Measurements from ENCODE around the gene SOX6. TPM values are rescaled to one million over a fixed set of nuclear protein-coding genes. Genes with fewer than 3 reads are reported as not detected.

Gene SOX6
- polyA plus RNA-seq (2011; rRNA removed) (6.0 and 6.3 TPM in 2 replicates), polyA minus RNA-seq (2011; rRNA and poly(A)+ RNA removed) (21.4 and 32.3 TPM in 2 replicates)

- Histone ChIP-seq H3K27ac (ENCODE audit: low read depth, low read length) (no peak within 1 kb of the TSS), H3K4me3 (ENCODE audit: low read depth, low read length) (no peak within 1 kb of the TSS), H3K27me3 (ENCODE audit: control insufficient read depth, insufficient read depth, low read length) (no peaks in the 10 kb centered on the region), H3K9me3 (ENCODE audit: control insufficient read depth, insufficient read depth, low read length) (no peaks in the 10 kb centered on the region)
- DNase-seq (ENCODE audit: low read depth, low spot score) = no peak
- CTCF ChIA-PET = no interaction called here
- POLR2A ChIA-PET = interaction anchor here (0.7 kb wide), 2 partner anchors 27 to 257 kb away, joined by 3 to 4 read pairs; no protein-coding TSS in a partner anchor
- TF ChIP-seq CTCF (IDR thresholded peaks at IDR 0.05; ENCODE audit: low read depth, low read length) = no peak
Measured at GRCh38 chr11:16356057-16356760, at the start of gene SOX6. TSS of gene SOX6 (minus strand) at chr11:16356546. CDS start at chr11:16341248, 15,298 bp downstream.

- CTCF ChIA-PET = interaction anchor here (1.1 kb wide), 1 partner anchor 22 kb away, joined by 3 read pairs; no protein-coding TSS in a partner anchor
- Histone ChIP-seq H3K27me3 (ENCODE audit: control insufficient read depth, insufficient read depth, low read length) (no peaks in the 10 kb centered on the region), H3K4me3 (ENCODE audit: low read depth, low read length) (no peak overlapping the region), H3K9me3 (ENCODE audit: control insufficient read depth, insufficient read depth, low read length) (no peaks in the 10 kb centered on the region), H3K27ac (ENCODE audit: low read depth, low read length) (no peak overlapping the region)
- DNase-seq (ENCODE audit: low read depth, low spot score) = no peak
- TF ChIP-seq CTCF (IDR thresholded peaks at IDR 0.05; ENCODE audit: low read depth, low read length) = no peak
- POLR2A ChIA-PET = no interaction called here
Measured at GRCh38 chr11:16404781-16405285, 48.5 kb upstream of the SOX6 start.

GRCh38 chr11:16403851-16404250 lies 47.5 kb upstream of the SOX6 start:
- POLR2A ChIA-PET = interaction anchor here (0.7 kb wide), 1 partner anchor 11 kb away, joined by 3 read pairs; no protein-coding TSS in a partner anchor
- Histone ChIP-seq H3K27me3 (ENCODE audit: control insufficient read depth, insufficient read depth, low read length) (no peaks in the 10 kb centered on the region), H3K4me3 (ENCODE audit: low read depth, low read length) (no peak overlapping the region), H3K27ac (ENCODE audit: low read depth, low read length) (no peak overlapping the region), H3K9me3 (ENCODE audit: control insufficient read depth, insufficient read depth, low read length) (no peaks in the 10 kb centered on the region)
- no peak for DNase-seq (ENCODE audit: low read depth, low spot score)
- TF ChIP-seq CTCF (IDR thresholded peaks at IDR 0.05; ENCODE audit: low read depth, low read length) = no peak
- CTCF ChIA-PET = no interaction called here

GRCh38 chr11:16403448-16403803 lies 47.1 kb upstream of the SOX6 start:
- Histone ChIP-seq H3K4me3 (ENCODE audit: low read depth, low read length) (no peak overlapping the region), H3K27me3 (ENCODE audit: control insufficient read depth, insufficient read depth, low read length) (no peaks in the 10 kb centered on the region), H3K9me3 (ENCODE audit: control insufficient read depth, insufficient read depth, low read length) (no peaks in the 10 kb centered on the region), H3K27ac (ENCODE audit: low read depth, low read length) (no peak overlapping the region)
- ChIA-PET CTCF (no interaction called here), POLR2A (interaction anchor here (0.7 kb wide), 1 partner anchor 10 kb away, joined by 3 read pairs; no protein-coding TSS in a partner anchor)
- no peak for TF ChIP-seq CTCF (IDR thresholded peaks at IDR 0.05; ENCODE audit: low read depth, low read length)
- DNase-seq (ENCODE audit: low read depth, low spot score) = no peak

Measured in AG04450 (cell line).